ENCODE results near the gene CNTN6. TPM values are rescaled to one million over a fixed set of nuclear protein-coding genes. Genes with fewer than 3 reads are reported as not detected.

Gene CNTN6
- total and polyA plus RNA-seq, 12 donors = 2.4 to 14.9 (median 8.6) TPM

DNA sequence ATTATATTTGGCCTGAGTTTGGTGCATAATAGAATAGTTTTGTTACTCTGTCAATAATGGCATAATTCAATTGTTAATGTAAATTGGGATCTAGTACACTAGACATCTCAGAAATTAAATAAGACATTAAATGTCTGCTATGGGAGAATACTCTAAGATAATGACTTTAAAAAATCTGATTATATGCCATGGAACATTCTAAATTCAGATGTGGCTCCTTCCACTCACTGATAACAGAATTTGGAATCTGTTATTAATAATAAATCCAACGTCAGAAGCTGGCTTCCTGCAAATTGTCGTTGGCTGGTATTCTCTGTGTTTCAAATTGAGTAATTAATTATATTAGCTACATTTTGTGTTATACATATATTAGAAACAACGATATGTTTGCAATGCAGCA is 258.1 kb downstream of the CNTN6 start:
- no peak for DNase-seq
- Histone ChIP-seq H3K36me3 (replicated peaks in 1 of 2) (no peaks in the 10 kb centered on the region), H3K9me3 (replicated peaks in 1 of 3) (no peaks in the 10 kb centered on the region), H3K27me3 (no peaks in the 10 kb centered on the region), H3K4me3 (no peak overlapping the region), H3K27ac (no peak overlapping the region), H3K4me1 (replicated peaks in 1 of 2) (no peaks in the 10 kb centered on the region)
- 64 to 71% (median 68%) methylated on average over 3 of the region's 3 CpGs for WGBS, 4 donors
- TF ChIP-seq, protein P1, sequence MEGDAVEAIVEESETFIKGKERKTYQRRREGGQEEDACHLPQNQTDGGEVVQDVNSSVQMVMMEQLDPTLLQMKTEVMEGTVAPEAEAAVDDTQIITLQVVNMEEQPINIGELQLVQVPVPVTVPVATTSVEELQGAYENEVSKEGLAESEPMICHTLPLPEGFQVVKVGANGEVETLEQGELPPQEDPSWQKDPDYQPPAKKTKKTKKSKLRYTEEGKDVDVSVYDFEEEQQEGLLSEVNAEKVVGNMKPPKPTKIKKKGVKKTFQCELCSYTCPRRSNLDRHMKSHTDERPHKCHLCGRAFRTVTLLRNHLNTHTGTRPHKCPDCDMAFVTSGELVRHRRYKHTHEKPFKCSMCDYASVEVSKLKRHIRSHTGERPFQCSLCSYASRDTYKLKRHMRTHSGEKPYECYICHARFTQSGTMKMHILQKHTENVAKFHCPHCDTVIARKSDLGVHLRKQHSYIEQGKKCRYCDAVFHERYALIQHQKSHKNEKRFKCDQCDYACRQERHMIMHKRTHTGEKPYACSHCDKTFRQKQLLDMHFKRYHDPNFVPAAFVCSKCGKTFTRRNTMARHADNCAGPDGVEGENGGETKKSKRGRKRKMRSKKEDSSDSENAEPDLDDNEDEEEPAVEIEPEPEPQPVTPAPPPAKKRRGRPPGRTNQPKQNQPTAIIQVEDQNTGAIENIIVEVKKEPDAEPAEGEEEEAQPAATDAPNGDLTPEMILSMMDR (IDR thresholded peaks at IDR 0.05) = no peak
- TF ChIP-seq POLR2A (IDR thresholded peaks at IDR 0.05) = no peak
- intact Hi-C loops (cut with DNase I) = no loop called here

DNA sequence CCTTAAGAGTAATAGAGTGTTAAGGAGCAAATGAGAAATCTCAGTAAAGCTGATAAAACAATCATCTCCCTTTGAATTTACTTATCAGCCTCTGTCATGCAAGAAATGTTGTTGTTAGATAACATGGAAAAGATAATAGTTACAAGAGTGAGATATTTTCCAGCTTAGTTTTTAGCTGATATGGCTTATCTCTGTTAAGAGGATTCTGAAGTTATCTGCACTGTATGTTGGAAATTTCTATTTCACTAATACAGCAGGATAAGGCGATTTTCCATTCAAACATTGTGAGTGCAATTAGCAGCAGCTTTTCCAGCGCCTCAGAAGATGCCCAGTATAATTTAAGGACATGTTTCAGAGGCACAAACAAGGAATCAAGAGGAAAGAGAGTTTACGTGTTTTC is 262.9 kb downstream of the CNTN6 start:
- no peaks in the 10 kb centered on the region for H3K36me3 ChIP-seq (replicated peaks in 1 of 2)
- TF ChIP-seq POLR2A (IDR thresholded peaks at IDR 0.05) = no peak
- TF ChIP-seq, protein P1 (IDR thresholded peaks at IDR 0.05) = no peak
- DNase-seq = no peak
- no peaks in the 10 kb centered on the region for H3K27me3 ChIP-seq
- WGBS, 4 donors = 75 to 84% (median 81%) methylated on average over 3 of the region's 3 CpGs
- no peaks in the 10 kb centered on the region for H3K4me1 ChIP-seq (replicated peaks in 1 of 2)
- H3K9me3 ChIP-seq (replicated peaks in 1 of 3) = no peaks in the 10 kb centered on the region
- H3K4me3 ChIP-seq = no peak overlapping the region
- intact Hi-C loops (cut with DNase I) = no loop called here
- H3K27ac ChIP-seq = no peak overlapping the region

DNA sequence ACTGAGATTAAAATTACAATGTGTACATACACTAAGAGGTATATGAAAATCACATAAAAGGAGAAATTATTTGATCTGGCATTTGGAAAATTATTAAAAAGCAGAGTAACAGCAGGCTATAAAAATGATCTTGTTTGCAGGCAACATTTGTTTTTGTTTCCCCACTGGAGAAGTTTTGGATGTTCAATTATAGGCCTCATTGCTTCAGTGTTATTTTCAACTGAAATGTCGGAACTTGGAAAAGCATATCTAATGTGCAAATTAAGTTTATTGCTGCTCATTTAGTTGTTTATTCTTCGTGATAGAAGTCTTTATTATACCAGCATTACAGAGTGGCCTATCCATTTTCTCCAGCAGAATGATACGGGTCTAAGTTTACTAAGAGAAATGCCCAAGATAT is 263.3 kb downstream of the CNTN6 start:
- no peaks in the 10 kb centered on the region for H3K36me3 ChIP-seq (replicated peaks in 1 of 2)
- WGBS, 4 donors = 75 to 92% (median 88%) methylated on average over 3 of the region's 3 CpGs
- intact Hi-C loops (cut with DNase I) = no loop called here

DNA sequence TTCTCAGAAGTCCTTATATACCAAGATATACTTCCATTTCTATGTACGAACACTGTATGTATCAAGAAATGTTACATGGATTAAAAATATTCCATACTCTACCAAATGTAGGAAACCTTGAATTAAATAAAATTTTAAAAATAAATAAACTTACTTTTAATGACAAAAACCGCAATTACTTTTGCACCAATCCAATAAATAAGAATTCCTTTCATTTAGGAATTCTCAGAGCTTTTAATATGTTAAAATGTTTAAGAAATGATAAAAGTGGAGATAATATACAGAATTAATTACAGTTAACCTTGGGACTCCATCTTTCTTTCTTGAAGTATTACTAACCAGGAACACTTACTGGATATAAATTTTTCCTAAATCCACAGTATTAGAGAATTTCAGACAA is 272.7 kb downstream of the CNTN6 start:
- H3K27me3 ChIP-seq = no peaks in the 10 kb centered on the region
- H3K4me1 ChIP-seq (replicated peaks in 1 of 2) = no peaks in the 10 kb centered on the region
- intact Hi-C loops (cut with DNase I) = no loop called here
- H3K27ac ChIP-seq = no peak overlapping the region
- no peaks in the 10 kb centered on the region for H3K36me3 ChIP-seq (replicated peaks in 1 of 2)
- no peak for DNase-seq
- no peak for TF ChIP-seq POLR2A (IDR thresholded peaks at IDR 0.05)
- TF ChIP-seq, protein P1 (IDR thresholded peaks at IDR 0.05) = no peak
- H3K9me3 ChIP-seq (replicated peaks in 1 of 3) = peaks cover 0 to 4% (median 0%) of the 10 kb centered on the region in 3 donors
- 85 to 91% (median 88%) methylated on average over 2 of the region's 2 CpGs for WGBS, 4 donors
- H3K4me3 ChIP-seq = no peak overlapping the region

More for the DNA sequence above, 263.3 kb downstream of the CNTN6 start:
- H3K9me3 ChIP-seq (replicated peaks in 1 of 3) = no peaks in the 10 kb centered on the region
- no peaks in the 10 kb centered on the region for H3K27me3 ChIP-seq
- no peak for TF ChIP-seq POLR2A (IDR thresholded peaks at IDR 0.05)
- TF ChIP-seq, protein P1 (IDR thresholded peaks at IDR 0.05) = no peak
- H3K4me1 ChIP-seq (replicated peaks in 1 of 2) = no peaks in the 10 kb centered on the region
- no peak overlapping the region for H3K27ac ChIP-seq
- no peak overlapping the region for H3K4me3 ChIP-seq
- DNase-seq = no peak

Measured in adrenal gland (tissue), 12 donors.